Ramos (cell line): ENCODE data around the gene HIVEP2.

ENCODE experiments used
- in situ Hi-C: fragments of 300-500 bp; cut with MboI; formaldehyde crosslinking; loops from one replicate; pipeline ENCODE4 v1.14.3; 2022; ENCODE audit warnings: low sequenced_read_pairs; ENCODE audit not compliant: unreplicated experiment

HIVEP2 gene

DNA sequence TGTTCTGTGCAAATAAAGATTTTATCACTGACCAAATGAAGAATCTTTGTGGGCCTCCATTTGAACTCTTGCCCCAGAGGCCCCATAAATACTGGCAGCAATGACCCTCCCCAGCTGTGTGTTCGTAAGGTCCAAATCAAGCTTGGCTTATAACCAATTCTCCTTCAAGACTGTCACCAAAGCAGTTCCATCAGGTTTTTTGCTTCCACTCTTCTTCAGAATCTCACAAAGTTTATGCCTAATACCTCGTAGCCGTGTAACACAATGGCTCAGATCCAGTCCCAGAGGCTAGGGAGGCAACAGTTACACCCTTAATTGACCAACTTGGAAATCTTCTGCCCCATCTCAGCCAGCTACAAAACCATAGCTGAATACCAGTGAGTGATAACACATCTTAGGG, 120.5 kb downstream of the HIVEP2 start:
- in situ Hi-C loops: no loop called here

DNA sequence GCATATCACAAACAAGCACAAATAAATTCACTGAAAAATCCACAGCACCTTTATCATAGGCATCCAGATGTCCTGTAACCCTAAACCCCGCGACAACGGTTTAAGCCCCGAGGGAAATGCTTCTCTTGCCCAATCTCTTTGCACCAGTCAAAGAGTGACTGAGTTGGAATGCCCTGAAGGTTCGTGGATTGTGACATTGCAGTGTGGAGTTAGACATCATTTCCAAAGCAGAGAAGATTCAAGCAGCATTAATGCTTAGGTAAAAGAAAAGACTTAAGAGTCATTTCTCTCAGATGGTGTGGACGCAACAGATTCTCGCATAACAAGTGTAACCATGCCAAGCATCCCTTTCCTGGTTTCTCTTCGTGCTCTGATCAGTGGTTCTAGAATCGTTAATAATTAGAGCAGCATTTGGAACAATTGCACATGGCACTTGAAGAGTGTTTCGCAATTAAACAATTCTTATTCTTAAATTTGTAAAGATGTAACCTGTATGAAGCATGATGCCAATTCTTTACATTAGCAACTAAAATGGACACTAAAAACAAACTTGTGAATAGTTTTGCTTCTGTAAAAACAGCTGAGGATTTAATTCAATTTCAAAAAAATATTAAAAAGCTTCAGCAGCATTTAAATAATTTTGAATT, 121.6 kb downstream of the HIVEP2 start:
- in situ Hi-C loops: no loop called here

DNA sequence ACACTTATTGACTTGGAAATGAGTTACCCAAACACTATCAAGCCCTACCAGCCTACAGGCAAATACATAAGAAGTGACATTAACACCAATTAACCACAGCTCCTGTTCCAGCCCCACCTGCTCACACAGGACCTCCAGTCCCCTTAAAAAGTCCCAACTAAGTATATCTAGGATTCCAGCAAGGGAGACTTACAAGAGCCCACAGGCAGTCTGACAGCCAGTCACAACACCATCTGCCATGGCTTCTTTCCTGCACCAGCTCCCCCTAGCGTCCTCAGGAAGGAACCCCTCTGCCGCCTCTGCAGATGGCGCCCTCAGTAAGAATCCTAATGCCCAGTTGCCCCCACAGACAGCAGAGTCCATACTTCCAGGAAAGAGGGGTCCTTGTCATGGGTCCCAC, 122.1 kb downstream of the HIVEP2 start:
- in situ Hi-C loops: no loop called here

DNA sequence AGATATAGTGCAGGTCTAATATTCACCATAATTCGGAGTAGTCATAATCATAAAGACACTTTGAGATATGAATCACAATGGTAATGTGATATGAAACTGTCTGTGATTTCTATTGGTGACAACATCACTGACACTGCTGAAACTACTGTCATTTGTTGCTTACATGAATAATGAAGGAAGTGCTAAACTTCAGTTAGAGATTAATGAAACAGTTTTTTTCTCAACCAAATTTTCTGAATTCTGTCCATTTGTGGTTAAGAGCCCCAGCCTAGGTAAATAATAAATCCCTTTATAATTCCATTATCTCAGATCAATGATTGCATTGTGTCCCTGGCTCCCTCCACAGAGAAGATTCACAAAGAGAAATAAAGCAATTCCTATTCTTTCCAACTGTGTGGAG, 122.6 kb downstream of the HIVEP2 start:
- in situ Hi-C loops: no loop called here

DNA sequence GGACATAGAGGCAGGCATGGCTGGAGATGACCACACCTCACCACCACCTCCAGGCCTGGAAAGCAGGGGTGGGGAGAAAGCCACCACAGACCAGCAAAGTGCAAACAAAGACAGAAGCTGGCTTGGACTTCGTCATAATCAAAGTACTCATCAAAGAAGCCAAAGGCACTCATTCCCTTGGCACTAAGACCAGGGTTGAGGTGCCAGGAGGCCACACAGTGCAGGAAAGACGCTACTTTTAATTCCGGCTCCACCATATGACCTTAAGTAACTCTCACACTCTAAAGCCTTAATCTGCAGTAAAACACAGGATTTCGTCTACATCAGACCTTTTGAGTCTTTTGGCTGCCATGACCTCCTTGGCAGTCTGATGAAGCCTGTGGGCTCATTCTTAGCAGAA, 123.1 kb downstream of the HIVEP2 start:
- in situ Hi-C loops: no loop called here

DNA sequence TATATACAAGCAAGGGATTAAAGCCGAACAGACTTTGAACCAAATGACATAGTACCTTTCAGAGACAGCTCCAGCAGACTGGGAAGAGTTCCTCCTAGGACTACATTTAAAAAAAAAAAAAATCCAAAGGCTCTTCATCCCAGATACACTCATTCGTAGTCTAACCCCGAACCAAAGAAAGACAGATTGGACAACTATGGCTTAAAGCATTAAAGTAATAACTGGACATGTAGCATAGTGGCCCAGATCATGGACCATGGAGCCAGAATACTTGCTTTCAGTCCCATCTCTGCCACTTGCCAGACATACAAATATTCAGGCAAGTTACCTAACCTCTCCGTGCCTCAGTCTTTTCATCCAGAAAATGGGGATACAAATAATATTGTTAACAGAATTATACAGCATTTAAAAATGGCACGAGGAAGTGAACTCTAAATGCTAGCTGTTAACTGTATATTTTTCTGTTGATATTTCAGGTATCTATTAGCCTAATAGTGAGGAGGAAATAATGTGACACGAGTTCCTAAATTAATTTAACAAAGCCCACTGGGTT, 123.7 kb downstream of the HIVEP2 start:
- in situ Hi-C loops: no loop called here

DNA sequence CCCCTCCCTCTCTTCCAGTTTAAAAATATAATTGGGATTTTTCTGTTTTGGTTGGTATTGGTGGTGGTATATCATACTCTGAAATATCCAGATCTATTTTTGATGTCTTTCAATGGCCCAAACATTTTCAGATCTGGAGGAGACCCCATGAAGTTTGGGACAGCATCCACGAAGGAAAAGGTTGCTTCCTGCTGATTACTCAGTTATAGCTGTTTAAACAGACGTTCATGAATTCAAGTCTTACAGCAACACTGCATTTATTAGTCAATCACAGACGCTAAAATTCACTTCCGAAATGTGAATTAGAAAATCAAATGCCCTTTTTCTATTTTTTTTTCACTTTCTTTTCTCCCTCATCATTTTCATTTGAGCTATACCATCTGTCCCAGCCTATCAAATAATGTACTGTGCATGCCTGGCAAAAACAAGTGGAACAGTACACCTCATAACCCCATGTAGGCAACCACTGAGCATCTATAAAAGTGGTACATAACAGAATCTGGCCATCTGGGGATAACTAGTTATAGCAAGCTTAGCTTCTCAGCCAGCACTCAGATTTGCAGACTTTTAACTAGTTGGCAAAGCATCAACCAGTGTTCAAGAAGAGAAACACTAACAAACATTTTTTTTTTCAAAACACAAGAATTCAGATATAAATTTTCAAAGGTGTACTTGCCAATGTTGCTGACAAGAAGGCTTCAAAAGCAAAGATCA, 124.5 kb downstream of the HIVEP2 start:
- in situ Hi-C loops: no loop called here

DNA sequence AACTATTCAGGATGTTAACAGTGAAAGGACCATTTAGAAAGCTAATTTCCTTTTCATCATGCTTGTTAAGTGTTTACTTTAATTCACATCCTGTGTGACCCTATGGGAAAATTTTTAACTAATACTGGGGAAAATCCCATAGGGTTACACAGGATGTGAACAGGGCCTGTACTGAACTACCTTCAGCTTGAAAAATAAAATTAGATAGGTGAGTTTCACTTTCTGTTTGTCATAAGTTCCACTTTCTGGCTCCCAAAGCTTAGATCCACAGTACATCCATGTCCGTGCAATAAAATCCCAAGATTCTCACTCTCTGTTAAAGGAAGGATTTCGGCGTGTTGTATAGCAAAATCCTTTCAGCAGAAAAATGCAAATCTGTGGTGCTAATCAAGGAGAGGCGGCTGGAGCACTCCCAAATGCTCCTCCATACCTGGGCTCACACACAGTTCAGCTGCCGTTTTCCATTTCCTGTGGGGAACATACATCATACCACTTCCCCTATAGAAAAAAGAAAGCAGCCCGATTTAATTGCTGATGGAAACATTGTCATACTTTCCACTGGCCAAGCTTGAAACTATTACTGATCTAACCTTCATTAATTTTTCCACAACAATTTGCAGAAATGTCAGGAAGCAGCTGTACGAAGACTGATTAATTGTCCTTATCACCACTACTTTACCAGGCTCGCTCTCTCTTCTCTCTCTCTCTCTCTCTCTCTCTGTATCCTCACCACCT, 125.2 kb downstream of the HIVEP2 start:
- in situ Hi-C loops: no loop called here

DNA sequence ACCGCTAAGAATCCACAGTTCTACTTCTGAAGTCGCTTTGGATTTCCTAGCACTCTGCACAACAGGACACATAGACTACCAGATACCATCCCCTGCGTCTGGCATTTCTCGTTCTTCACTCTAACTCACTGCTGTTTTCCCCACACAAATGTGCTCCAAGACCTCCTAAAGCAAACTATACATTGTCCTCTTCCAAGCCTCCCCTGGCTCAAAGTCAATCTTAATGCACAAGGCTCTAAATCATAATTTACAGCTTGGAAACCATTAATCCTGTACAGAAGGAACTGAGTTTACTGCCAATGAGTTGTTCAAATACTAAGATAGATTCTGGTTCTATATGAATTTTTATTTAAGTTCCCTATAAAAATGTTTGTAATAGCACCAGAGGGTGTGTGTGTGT, 128.5 kb downstream of the HIVEP2 start:
- in situ Hi-C loops: no loop called here

DNA sequence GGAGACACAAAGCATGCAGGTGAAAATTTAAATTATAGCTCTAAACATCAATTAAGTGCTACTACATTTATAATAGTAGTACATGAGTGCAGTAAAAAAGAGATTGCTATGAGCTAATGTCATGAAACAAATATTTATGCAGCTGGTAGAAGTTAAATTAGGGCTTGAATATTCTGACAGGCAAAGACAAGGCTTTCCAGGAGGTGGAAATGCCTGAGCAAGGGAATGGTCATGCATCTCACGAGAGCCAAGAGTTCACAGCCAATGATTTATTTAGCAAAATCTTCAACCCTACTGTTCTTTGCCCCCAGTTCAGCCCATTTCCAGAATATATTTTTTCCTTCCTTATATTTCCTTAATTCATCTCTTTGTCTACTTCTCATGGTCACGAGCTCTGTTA, 128.9 kb downstream of the HIVEP2 start:
- in situ Hi-C loops: no loop called here

DNA sequence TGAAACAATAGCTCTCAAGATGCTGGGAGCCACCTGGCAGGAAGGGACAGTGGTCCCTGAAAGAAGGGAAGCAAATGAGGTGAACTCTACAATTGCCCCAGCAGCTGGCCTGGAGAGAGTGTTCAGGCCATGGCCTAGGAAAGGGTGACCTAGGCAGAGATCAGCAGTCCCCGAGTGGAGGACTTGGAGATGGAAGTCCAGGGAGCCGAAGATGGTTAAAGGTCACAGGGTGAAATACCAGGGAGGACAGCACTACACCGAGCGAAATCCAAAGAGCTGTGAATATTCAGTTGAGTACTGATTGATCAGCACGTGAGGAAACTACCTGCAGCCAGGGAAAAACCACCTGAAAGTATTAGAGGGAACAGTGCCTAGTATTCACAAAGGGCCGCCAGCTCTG, 133.1 kb downstream of the HIVEP2 start:
- in situ Hi-C loops: no loop called here

DNA sequence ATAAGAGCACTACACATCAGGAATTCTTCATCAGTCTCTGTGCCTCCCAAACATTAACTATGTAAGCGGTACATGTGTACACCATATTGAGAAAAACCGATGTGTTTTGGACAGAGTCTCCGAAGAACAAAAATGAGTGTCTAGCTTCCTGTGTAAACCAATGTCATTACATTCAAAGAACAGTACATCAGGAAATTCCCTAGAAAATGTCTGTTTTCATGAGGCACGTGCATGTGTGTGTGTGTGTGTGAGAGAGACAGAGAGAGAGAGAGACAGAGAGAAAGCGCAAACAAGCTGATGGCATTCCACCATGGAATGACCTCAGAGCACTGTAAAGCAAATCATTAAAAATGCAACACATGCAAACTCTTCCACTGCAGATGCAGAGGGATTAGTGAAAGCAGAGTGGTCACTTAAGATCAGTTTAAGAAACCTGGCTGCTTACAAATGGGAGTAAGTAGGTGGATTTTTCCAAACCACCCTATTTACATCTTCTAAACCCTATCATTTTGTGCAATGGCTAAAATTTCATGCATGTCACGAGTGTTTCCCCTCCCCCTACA, 133.9 kb downstream of the HIVEP2 start:
- in situ Hi-C loops: no loop called here

DNA sequence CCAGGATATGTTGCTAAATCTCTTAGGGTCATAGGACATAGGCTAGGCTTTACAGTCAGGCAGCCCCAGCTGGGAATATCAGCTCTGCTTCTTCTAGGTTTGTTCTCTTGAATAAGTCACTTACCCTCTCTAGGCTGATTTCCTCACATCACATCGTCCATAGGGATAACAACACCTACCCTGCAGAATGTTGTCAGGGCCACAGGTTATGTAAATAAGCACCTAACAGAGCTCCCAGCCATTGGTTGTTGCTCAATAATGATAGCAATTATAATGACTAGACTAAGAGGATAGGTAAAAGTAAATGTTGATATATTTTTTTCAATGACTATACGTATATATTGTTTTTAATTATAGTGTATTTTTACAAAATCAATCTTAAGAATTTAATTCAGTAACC, 135.0 kb downstream of the HIVEP2 start:
- in situ Hi-C loops: no loop called here

DNA sequence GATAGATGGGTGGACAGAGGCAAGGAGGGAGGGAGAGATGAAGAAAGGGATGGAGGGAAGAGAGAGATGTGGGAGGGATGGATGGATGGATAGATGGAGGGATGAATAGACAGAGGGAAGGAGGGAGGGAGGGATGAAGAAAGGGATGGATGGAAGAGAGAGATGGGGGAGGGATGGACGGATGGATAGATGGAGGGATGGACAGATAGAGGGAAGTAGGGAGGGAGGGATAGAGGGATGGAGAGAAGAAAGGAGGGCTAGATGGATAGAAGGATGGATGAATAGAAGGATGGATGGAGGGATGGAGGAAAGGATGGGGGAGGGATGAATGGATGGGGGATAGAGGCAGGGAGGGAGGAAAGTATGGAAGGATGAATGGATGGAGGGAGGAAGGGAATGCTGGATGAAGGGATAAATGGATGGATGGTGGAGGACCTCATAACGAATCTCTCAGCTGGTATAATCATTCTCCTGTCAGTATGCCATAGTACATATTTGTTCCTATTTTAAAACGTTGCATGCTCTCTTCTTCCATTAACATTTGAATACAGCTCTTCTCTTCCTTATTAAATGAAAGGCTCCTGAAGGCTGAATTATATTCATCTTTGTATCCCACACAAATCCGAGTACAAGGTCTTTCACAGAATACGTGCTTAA, 136.4 kb downstream of the HIVEP2 start:
- in situ Hi-C loops: no loop called here

DNA sequence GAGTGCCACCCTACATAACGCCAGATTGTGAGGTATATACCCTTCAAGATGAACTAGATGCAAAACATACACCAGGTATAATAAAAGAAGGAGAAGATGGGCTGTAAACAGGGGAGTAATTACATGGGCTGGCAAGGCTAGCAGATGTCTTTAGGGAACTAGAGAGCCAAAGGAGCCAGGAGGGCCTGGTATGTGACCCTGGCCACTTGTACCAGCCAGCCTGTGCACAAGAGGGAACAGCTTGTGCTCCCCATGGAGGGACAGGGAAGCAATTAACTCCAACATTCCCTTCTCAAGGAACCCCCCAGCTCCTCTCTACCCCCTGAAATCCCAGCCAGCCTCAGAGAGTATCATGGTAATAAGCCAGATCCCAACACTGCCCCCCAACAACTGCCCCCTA, 139.9 kb downstream of the HIVEP2 start:
- in situ Hi-C loops: no loop called here

DNA sequence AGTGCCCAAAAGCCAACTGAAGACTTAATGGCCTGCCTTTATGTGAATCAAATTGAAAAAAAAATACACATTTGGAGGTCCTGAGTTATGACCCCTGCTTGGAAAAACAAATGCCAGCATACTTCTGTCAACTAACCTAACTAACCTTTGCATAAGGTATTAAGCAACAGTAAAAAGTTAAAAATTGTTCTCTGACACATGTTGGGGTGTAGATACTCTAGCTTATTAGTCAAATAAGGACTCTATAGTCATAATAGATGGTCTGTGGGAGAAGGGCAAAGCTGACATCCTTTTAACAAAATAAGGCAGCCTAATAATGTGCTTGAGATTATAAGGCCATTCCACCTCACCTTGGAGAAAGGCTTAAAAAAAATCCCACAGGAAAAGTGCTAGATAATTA, 140.5 kb downstream of the HIVEP2 start:
- in situ Hi-C loops: no loop called here

DNA sequence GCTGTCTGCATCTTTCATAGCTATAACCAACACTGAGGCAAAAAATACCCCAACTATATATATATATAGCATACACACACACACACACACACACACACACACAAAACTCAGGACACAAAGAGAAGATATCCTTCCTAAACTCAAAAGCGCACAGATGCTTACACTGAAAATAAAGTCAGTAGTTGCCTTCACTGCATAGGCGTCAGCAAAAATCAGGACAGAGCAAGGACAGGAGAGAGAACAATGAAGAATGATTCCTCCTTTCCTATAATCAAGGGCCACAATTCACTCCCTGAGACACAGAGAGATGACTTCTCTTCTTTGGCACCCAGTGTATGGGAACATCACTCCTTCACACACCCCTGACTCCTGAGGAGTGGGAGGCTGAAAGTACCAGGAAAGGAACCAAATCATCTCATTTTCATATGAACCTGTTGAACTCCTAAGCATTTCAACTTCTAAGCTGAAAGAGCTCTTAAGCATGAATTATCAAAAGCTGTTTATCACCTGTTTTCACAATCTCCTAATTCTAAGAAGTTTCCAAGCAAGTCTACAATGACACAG, 141.4 kb downstream of the HIVEP2 start:
- in situ Hi-C loops: no loop called here

DNA sequence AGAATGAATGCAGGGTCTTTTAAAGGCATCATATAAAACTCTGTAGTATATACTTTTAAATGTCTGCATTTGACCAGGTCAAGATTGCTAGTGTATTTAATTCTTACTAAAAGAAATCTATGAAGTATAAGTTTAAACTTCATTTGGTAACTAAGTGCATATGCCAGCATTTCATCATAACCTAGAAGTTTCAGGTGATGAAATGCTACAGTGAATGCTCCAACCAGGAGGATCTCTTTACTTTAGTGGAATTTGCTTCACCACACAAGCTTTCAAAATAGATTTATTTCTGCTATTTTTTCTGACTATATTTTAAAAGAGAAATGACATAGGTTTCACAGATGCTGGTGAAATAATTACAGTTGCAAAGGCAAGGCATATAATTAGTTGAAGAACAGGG, 141.9 kb downstream of the HIVEP2 start:
- in situ Hi-C loops: no loop called here

DNA sequence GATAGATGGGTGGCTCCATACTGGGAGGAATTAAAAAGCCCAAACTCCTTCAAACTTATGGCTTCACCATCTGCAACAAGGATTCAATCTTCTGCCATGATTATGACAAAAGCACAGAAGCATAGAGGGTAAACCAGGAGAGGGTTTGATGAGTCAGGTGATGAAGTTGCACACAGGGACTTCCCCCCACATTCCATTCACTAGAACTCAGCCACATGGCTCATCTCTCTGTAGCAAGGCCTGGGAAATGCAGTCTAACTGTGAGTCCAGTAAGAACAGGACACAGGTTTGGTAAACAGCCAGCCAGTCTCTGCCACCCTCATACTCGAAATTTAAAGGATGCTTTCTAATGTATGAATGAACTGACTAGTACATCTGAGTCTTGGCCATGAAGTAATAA, 142.9 kb downstream of the HIVEP2 start:
- in situ Hi-C loops: no loop called here

DNA sequence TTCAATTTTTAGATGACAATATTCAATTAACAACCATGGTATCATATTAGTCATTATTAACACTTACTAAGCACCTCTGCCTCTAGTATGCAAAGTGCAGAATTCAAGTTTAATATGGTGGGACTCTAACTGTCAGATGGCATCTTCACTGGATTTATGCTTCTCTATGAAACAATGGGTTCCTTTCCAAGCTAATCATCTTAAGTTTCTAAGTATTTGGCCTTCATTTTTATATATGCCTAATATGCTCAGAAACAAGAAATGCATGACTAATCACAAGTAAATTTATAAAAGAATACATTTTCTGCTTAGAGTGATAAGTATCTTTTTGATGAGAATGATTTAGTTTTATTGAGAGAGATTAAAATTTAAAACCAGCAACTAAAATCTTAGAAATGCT, 144.7 kb downstream of the HIVEP2 start:
- in situ Hi-C loops: no loop called here
